ENCODE results near the gene CD81.

- TF ChIP-seq EZH2phosphoT487 (IDR thresholded peaks at IDR 0.05; ENCODE audit: insufficient read depth, low read depth), result no peak
- no peak for TF ChIP-seq EZH2 (IDR thresholded peaks at IDR 0.05; ENCODE audit: insufficient read depth, poor library complexity, severe bottlenecking)
These were observed 25.4 kb upstream of the CD81 start for GRCh38 chr11:2351701-2352100.
